ENCODE results near the gene PGM2L1.

- TF ChIP-seq KLF17 (tag by site-specific recombination; IDR thresholded peaks at IDR 0.05) (no peak), ZNF266 (tag by site-specific recombination; IDR thresholded peaks at IDR 0.05; ENCODE audit: low read depth) (no peak), SCRT1 (tag by site-specific recombination; IDR thresholded peaks at IDR 0.05; ENCODE audit: borderline replicate concordance) (no peak), ZNF600 (tag by site-specific recombination; IDR thresholded peaks at IDR 0.05) (no peak), KLF16 (tag by site-specific recombination; IDR thresholded peaks at IDR 0.05) (no peak)
- TF ChIP-seq, protein P1, sequence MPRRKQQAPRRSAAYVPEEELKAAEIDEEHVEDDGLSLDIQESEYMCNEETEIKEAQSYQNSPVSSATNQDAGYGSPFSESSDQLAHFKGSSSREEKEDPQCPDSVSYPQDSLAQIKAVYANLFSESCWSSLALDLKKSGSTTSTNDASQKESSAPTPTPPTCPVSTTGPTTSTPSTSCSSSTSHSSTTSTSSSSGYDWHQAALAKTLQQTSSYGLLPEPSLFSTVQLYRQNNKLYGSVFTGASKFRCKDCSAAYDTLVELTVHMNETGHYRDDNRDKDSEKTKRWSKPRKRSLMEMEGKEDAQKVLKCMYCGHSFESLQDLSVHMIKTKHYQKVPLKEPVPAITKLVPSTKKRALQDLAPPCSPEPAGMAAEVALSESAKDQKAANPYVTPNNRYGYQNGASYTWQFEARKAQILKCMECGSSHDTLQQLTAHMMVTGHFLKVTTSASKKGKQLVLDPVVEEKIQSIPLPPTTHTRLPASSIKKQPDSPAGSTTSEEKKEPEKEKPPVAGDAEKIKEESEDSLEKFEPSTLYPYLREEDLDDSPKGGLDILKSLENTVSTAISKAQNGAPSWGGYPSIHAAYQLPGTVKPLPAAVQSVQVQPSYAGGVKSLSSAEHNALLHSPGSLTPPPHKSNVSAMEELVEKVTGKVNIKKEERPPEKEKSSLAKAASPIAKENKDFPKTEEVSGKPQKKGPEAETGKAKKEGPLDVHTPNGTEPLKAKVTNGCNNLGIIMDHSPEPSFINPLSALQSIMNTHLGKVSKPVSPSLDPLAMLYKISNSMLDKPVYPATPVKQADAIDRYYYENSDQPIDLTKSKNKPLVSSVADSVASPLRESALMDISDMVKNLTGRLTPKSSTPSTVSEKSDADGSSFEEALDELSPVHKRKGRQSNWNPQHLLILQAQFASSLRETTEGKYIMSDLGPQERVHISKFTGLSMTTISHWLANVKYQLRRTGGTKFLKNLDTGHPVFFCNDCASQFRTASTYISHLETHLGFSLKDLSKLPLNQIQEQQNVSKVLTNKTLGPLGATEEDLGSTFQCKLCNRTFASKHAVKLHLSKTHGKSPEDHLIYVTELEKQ (tag by site-specific recombination; IDR thresholded peaks at IDR 0.05; ENCODE audit: borderline replicate concordance): no peak
- TF ChIP-seq, protein P2, sequence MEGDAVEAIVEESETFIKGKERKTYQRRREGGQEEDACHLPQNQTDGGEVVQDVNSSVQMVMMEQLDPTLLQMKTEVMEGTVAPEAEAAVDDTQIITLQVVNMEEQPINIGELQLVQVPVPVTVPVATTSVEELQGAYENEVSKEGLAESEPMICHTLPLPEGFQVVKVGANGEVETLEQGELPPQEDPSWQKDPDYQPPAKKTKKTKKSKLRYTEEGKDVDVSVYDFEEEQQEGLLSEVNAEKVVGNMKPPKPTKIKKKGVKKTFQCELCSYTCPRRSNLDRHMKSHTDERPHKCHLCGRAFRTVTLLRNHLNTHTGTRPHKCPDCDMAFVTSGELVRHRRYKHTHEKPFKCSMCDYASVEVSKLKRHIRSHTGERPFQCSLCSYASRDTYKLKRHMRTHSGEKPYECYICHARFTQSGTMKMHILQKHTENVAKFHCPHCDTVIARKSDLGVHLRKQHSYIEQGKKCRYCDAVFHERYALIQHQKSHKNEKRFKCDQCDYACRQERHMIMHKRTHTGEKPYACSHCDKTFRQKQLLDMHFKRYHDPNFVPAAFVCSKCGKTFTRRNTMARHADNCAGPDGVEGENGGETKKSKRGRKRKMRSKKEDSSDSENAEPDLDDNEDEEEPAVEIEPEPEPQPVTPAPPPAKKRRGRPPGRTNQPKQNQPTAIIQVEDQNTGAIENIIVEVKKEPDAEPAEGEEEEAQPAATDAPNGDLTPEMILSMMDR (tag by site-specific recombination; IDR thresholded peaks at IDR 0.05): no peak
Measured at GRCh38 chr11:74339619-74340018, 58.6 kb downstream of the PGM2L1 start.

Data from HEK293 (cell line).